ENCODE data around the gene ISM1.

Gene ISM1

GRCh38 chr20:13289031-13289430 is 68.0 kb downstream of the ISM1 start:
- no peak for TF ChIP-seq CSDC2 (CRISPR knock-in tag; IDR thresholded peaks at IDR 0.05)
- TF ChIP-seq CREB5 (CRISPR knock-in tag; IDR thresholded peaks at IDR 0.05; ENCODE audit: low read depth) = no peak
- no peak for TF ChIP-seq ZFP3 (CRISPR knock-in tag; IDR thresholded peaks at IDR 0.05)
- TF ChIP-seq PPARA (CRISPR knock-in tag; IDR thresholded peaks at IDR 0.05; ENCODE audit: borderline replicate concordance) = no peak
- ATAC-seq = no peak

GRCh38 chr20:13290724-13291123 is 69.7 kb downstream of the ISM1 start:
- no peak for ATAC-seq

GRCh38 chr20:13291157-13291556 is 70.1 kb downstream of the ISM1 start:
- ATAC-seq = no peak
- TF ChIP-seq PPARA (CRISPR knock-in tag; IDR thresholded peaks at IDR 0.05; ENCODE audit: borderline replicate concordance) (no peak), CSRNP3 (CRISPR knock-in tag; IDR thresholded peaks at IDR 0.05) (no peak), PATZ1 (CRISPR knock-in tag; IDR thresholded peaks at IDR 0.05; ENCODE audit: borderline replicate concordance) (no peak), ARNTL (CRISPR knock-in tag; IDR thresholded peaks at IDR 0.05; ENCODE audit: borderline replicate concordance, low read depth) (no peak), OSR1 (CRISPR knock-in tag; IDR thresholded peaks at IDR 0.05) (no peak), SNAI2 (CRISPR knock-in tag; IDR thresholded peaks at IDR 0.05) (no peak), ZFP30 (CRISPR knock-in tag; IDR thresholded peaks at IDR 0.05) (no peak), CSDC2 (CRISPR knock-in tag; IDR thresholded peaks at IDR 0.05) (no peak), ISL1 (CRISPR knock-in tag; IDR thresholded peaks at IDR 0.05) (no peak), ZNF8 (CRISPR knock-in tag; IDR thresholded peaks at IDR 0.05) (no peak), TCF4 (CRISPR knock-in tag; IDR thresholded peaks at IDR 0.05; ENCODE audit: borderline replicate concordance) (no peak), ZNF70 (CRISPR knock-in tag; IDR thresholded peaks at IDR 0.05) (no peak)

More at GRCh38 chr20:13290724-13291123, 69.7 kb downstream of the ISM1 start:
- no peak for TF ChIP-seq GLIS3 (CRISPR knock-in tag; IDR thresholded peaks at IDR 0.05)
- no peak for TF ChIP-seq SNAI2 (CRISPR knock-in tag; IDR thresholded peaks at IDR 0.05)
- TF ChIP-seq ZNF70 (CRISPR knock-in tag; IDR thresholded peaks at IDR 0.05) = no peak
- TF ChIP-seq OSR1 (CRISPR knock-in tag; IDR thresholded peaks at IDR 0.05) = no peak
- no peak for TF ChIP-seq CSRNP3 (CRISPR knock-in tag; IDR thresholded peaks at IDR 0.05)
- no peak for TF ChIP-seq ZNF8 (CRISPR knock-in tag; IDR thresholded peaks at IDR 0.05)

- no peak for ATAC-seq
- no peak for TF ChIP-seq PATZ1 (CRISPR knock-in tag; IDR thresholded peaks at IDR 0.05; ENCODE audit: borderline replicate concordance)
- no peak for TF ChIP-seq BACH2 (CRISPR knock-in tag; IDR thresholded peaks at IDR 0.05; ENCODE audit: borderline replicate concordance)
- TF ChIP-seq TSHZ2 (CRISPR knock-in tag; IDR thresholded peaks at IDR 0.05) = no peak
- no peak for TF ChIP-seq ZNF8 (CRISPR knock-in tag; IDR thresholded peaks at IDR 0.05)
- TF ChIP-seq RARB (CRISPR knock-in tag; IDR thresholded peaks at IDR 0.05) = no peak
- TF ChIP-seq POU6F1 (CRISPR knock-in tag; IDR thresholded peaks at IDR 0.05; ENCODE audit: borderline replicate concordance, low read depth) = no peak
- TF ChIP-seq ESRRG (CRISPR knock-in tag; IDR thresholded peaks at IDR 0.05) = no peak
- no peak for TF ChIP-seq ISL1 (CRISPR knock-in tag; IDR thresholded peaks at IDR 0.05)
- no peak for TF ChIP-seq ZFP30 (CRISPR knock-in tag; IDR thresholded peaks at IDR 0.05)
- TF ChIP-seq CSRNP3 (CRISPR knock-in tag; IDR thresholded peaks at IDR 0.05) = no peak
- no peak for TF ChIP-seq CSDC2 (CRISPR knock-in tag; IDR thresholded peaks at IDR 0.05)
- no peak for TF ChIP-seq ZC3H10 (CRISPR knock-in tag; IDR thresholded peaks at IDR 0.05)
These were observed 71.3 kb downstream of the ISM1 start for GRCh38 chr20:13292201-13292885.
